ENCODE data around the gene USP34.

The USP34 gene

DNA sequence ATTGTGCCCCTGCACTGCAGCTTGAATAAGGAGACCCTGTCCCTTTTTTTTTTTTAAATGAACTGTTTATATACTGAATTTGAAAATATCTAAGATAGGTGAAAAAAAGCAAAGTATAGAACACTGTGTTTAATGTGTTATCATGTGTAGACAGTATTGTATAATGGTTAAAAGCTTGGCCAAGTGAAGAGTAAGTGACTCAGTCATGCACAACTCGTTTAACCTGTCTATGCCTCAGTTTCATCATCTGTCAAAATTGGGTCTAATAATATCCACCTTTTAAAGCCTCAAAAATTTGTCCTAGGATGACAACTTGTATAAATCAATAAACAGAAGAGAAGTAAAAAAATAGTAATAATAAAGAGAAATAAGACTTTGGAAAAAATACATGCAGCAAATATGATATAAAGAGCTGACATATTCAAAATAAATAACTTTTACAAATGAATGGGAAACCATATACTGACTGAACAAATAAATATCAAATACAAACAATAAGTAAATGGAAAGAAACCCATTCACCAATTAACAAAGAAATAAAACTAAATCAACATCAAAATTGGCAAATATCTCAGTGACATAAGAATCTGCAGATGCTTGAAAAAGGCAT lies 195.2 kb downstream of the USP34 start:
- TF ChIP-seq, protein P1, sequence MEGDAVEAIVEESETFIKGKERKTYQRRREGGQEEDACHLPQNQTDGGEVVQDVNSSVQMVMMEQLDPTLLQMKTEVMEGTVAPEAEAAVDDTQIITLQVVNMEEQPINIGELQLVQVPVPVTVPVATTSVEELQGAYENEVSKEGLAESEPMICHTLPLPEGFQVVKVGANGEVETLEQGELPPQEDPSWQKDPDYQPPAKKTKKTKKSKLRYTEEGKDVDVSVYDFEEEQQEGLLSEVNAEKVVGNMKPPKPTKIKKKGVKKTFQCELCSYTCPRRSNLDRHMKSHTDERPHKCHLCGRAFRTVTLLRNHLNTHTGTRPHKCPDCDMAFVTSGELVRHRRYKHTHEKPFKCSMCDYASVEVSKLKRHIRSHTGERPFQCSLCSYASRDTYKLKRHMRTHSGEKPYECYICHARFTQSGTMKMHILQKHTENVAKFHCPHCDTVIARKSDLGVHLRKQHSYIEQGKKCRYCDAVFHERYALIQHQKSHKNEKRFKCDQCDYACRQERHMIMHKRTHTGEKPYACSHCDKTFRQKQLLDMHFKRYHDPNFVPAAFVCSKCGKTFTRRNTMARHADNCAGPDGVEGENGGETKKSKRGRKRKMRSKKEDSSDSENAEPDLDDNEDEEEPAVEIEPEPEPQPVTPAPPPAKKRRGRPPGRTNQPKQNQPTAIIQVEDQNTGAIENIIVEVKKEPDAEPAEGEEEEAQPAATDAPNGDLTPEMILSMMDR (IDR thresholded peaks at IDR 0.05; ENCODE audit: unreplicated experiment in 3 of 3): no peak
- no peaks in the 10 kb centered on the region for H3K9me3 Mint-ChIP-seq
- no peak overlapping the region for H3K4me3 Mint-ChIP-seq
- no peaks in the 10 kb centered on the region for H3K4me1 Mint-ChIP-seq
- no peak overlapping the region for H3K27ac Mint-ChIP-seq
- no peaks in the 10 kb centered on the region for H3K27me3 Mint-ChIP-seq (ENCODE audit: low read depth)
- peaks cover 56% of the 10 kb centered on the region for H3K36me3 Mint-ChIP-seq (ENCODE audit: low read depth)

DNA sequence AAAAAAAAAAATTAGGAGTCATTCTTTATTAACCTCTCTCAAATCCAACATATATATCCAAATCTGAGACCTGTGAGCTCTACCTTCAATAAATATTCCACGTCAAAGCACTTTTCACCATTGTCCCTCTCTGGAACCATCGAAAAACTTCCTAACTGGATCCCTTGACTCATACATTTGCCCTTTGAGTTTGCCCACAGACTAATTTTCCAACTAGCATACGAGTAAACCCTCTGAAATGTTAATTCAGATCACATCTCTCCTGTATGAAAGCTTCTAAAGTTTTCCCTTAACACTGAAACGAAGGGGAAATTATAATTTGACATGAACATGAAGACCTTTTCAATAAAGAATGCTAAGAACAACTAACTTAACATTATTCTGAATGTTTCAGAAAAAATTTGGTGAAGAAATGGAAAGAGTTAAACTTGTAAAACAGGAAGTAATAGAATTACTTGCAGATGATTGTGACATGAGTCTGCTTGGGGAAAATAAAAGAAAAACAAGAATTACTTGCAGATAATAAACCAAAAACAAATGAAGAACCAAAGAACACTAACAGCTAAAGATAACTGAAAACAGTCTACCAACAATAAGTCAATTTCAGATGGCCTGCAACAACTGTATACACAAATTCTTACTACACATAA lies 198.3 kb downstream of the USP34 start:
- Mint-ChIP-seq H3K36me3 (ENCODE audit: low read depth) (peaks cover 51% of the 10 kb centered on the region), H3K4me1 (no peaks in the 10 kb centered on the region), H3K9me3 (no peaks in the 10 kb centered on the region), H3K27ac (no peak overlapping the region), H3K4me3 (no peak overlapping the region), H3K27me3 (ENCODE audit: low read depth) (no peaks in the 10 kb centered on the region)
- TF ChIP-seq, protein P1 (IDR thresholded peaks at IDR 0.05; ENCODE audit: unreplicated experiment in 3 of 3): no peak

DNA sequence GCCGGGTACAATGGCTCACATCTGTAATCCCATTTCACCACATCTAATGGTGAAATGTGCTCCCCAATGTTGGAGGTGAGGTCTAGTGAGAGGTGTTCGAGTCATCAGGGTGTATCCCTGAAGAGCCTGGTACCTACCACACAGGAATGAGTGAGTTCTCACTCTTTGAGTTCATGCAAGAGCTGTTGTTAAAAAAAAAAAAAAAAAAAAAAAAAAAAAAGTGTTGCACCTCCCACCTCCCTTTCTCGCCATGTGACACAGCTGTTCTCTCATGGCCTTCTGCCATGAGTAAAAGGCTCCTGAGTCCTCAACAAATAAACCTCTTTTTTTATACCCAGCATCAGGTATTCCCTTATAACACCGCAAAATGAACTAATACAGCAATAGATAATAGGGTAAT lies 202.6 kb downstream of the USP34 start:
- H3K4me3 Mint-ChIP-seq: no peak overlapping the region
- no peaks in the 10 kb centered on the region for H3K4me1 Mint-ChIP-seq
- no peak overlapping the region for H3K27ac Mint-ChIP-seq
- H3K27me3 Mint-ChIP-seq (ENCODE audit: low read depth): no peaks in the 10 kb centered on the region
- TF ChIP-seq, protein P1 (IDR thresholded peaks at IDR 0.05; ENCODE audit: unreplicated experiment in 3 of 3): no peak
- peaks cover 65% of the 10 kb centered on the region for H3K36me3 Mint-ChIP-seq (ENCODE audit: low read depth)
- no peaks in the 10 kb centered on the region for H3K9me3 Mint-ChIP-seq

DNA sequence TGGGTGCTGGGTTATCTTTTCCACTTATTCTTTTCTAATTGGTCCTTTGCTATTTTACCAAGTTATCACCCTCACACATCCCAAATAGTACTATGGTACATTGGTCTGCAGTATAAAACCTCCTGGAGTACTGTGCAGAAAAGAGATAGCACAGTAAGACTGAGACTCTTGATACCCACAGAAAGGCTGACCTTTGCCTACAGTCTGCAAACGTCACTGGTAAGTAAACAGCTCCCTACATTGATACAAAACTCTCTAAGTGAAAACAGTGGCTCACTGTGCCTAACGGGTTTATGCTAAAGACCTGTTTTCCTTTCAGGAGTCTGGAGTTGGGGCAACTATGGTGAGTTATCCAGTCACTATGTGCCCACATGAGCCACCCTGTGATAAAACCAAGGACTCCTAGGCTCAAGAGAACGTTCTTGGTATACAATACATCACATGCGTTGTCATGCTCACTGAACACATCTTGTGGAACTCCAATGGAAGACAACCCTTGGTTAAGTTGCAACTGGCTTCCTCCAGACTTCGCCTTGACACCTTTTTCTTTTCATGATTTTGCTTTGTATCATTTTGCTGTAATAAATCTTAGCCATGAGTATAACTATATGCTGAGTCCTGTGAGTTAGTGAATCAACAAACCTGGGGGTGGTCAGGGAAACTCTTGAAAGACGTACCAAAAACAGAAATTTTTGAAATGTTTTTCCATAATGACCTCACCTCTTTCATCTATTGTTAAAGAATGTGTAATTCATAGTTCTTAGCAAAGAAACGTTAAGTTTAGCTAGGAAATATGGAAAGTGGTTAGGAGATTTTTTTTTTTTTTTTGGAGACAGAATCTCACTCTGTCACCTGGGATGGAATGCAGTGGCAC lies 204.0 kb downstream of the USP34 start:
- H3K9me3 Mint-ChIP-seq: no peaks in the 10 kb centered on the region
- no peaks in the 10 kb centered on the region for H3K4me1 Mint-ChIP-seq
- H3K27ac Mint-ChIP-seq: no peak overlapping the region
- no peak overlapping the region for H3K4me3 Mint-ChIP-seq
- TF ChIP-seq, protein P1 (IDR thresholded peaks at IDR 0.05; ENCODE audit: unreplicated experiment in 3 of 3): no peak
- H3K27me3 Mint-ChIP-seq (ENCODE audit: low read depth): no peaks in the 10 kb centered on the region
- H3K36me3 Mint-ChIP-seq (ENCODE audit: low read depth): peaks cover 69% of the 10 kb centered on the region

DNA sequence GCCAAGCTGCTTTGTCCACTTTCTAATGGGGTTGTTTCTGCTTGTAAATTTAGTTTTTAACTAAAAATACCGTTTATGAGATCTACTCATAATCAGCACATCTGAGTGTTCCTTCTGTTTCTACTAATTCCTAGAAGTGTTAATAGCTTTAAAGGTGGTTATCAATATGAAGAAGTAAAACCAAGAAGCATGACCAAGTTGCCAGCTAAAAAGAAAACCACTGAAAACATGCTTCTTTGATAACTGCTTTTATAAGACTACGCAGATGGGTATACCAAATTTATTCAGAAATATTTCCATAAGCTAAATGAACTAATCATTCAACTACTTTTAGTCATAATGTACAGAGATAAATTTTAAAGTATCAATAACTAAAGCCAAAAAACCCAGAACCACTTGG lies 207.1 kb downstream of the USP34 start:
- Mint-ChIP-seq H3K4me1 (no peaks in the 10 kb centered on the region), H3K36me3 (ENCODE audit: low read depth) (peaks cover 63% of the 10 kb centered on the region), H3K27me3 (ENCODE audit: low read depth) (no peaks in the 10 kb centered on the region), H3K4me3 (no peak overlapping the region), H3K9me3 (no peaks in the 10 kb centered on the region), H3K27ac (no peak overlapping the region)
- TF ChIP-seq, protein P1 (IDR thresholded peaks at IDR 0.05; ENCODE audit: unreplicated experiment in 3 of 3): no peak
